ENCODE measurements around the gene PKP3.

- TF ChIP-seq, protein P1, sequence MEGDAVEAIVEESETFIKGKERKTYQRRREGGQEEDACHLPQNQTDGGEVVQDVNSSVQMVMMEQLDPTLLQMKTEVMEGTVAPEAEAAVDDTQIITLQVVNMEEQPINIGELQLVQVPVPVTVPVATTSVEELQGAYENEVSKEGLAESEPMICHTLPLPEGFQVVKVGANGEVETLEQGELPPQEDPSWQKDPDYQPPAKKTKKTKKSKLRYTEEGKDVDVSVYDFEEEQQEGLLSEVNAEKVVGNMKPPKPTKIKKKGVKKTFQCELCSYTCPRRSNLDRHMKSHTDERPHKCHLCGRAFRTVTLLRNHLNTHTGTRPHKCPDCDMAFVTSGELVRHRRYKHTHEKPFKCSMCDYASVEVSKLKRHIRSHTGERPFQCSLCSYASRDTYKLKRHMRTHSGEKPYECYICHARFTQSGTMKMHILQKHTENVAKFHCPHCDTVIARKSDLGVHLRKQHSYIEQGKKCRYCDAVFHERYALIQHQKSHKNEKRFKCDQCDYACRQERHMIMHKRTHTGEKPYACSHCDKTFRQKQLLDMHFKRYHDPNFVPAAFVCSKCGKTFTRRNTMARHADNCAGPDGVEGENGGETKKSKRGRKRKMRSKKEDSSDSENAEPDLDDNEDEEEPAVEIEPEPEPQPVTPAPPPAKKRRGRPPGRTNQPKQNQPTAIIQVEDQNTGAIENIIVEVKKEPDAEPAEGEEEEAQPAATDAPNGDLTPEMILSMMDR (IDR thresholded peaks at IDR 0.05), result peak; percentile 69
- TF ChIP-seq EZH2 (IDR thresholded peaks at IDR 0.05; ENCODE audit: borderline replicate concordance, insufficient read depth, low read depth, low read length, poor library complexity, severe bottlenecking), result no peak
These were observed 29.9 kb upstream of the PKP3 start for GRCh38 chr11:363948-364761.
